CD4-positive, alpha-beta memory T cell (primary cell): ENCODE data around the gene PGGT1B. TPM values are rescaled to one million over a fixed set of nuclear protein-coding genes. Genes with fewer than 3 reads are reported as not detected.
A peak's percentile ranks its signal among the peaks of the same experiment; 100 is the strongest.

Experiments used
- CTCF ChIA-PET: fragments of 350-600 bp; sonication (Branson Sonifier 250); formaldehyde crosslinking; loops from one replicate; lab custom pipeline; 2021; ENCODE audit warnings: inconsistent platforms; ENCODE audit not compliant: partially characterized antibody; lab: Charles Lee
- POLR2A ChIA-PET: fragments of 350-600 bp; sonication (Branson Sonifier 250); formaldehyde crosslinking; loops from one replicate; lab custom pipeline; 2021; ENCODE audit not compliant: partially characterized antibody; lab: Charles Lee
- DNase-seq, 5 donors: peaks; one replicate each; pipeline versions ENCODE4 v3.0.0 to v3.0.0-alpha.2; 2020 to 2022; ENCODE audit warnings: mixed read lengths in 1 of 5
- H3K27ac ChIP-seq: one replicate; pipeline ENCODE4 v1.7.0; 2013; ENCODE audit warnings: low read depth, low read length
- H3K27me3 ChIP-seq: 2 replicates; pipeline ENCODE4 v1.7.0; 2013; ENCODE audit warnings: mild to moderate bottlenecking, low read length, moderate library complexity; ENCODE audit not compliant: insufficient read depth
- H3K36me3 ChIP-seq: 2 replicates; pipeline ENCODE4 v1.7.0; 2013; ENCODE audit warnings: mild to moderate bottlenecking, low read length, moderate library complexity; ENCODE audit not compliant: insufficient read depth
- H3K4me1 ChIP-seq: 2 replicates; pipeline ENCODE4 v1.7.0; 2013; ENCODE audit warnings: mild to moderate bottlenecking, low read length, moderate library complexity; ENCODE audit not compliant: insufficient read depth
- H3K4me3 ChIP-seq, 2 donors: one replicate each; pipeline ENCODE4 v1.7.0; 2013; ENCODE audit warnings: low read length in 2 of 2, mild to moderate bottlenecking in 1 of 2
- H3K9me3 ChIP-seq, 2 donors: one replicate each; pipeline ENCODE4 v1.7.0; 2013; ENCODE audit warnings: low read length in 2 of 2, control low read depth in 1 of 2; ENCODE audit not compliant: control insufficient read depth in 1 of 2
- H3K27ac Mint-ChIP-seq, 7 donors: one replicate each; pipeline ENCODE4 v1.8.0; 2020 to 2021; ENCODE audit warnings: mixed read lengths in 7 of 7, mild to moderate bottlenecking in 6 of 7, inconsistent platforms in 3 of 7, moderate library complexity in 3 of 7
- H3K27me3 Mint-ChIP-seq, 2 donors: one replicate each; pipeline ENCODE4 v1.8.0; 2020 to 2021; ENCODE audit warnings: mixed read lengths in 2 of 2
- H3K36me3 Mint-ChIP-seq, 2 donors: one replicate each; pipeline ENCODE4 v1.8.0; 2020 to 2021; ENCODE audit warnings: mixed read lengths in 2 of 2, inconsistent platforms in 1 of 2, mild to moderate bottlenecking in 1 of 2
- H3K4me1 Mint-ChIP-seq, 4 donors: one replicate each; pipeline ENCODE4 v1.8.0; 2020 to 2021; ENCODE audit warnings: mixed read lengths in 4 of 4, mild to moderate bottlenecking in 1 of 4
- H3K4me3 Mint-ChIP-seq, 8 donors: one replicate each; pipeline ENCODE4 v1.8.0; 2020 to 2021; ENCODE audit warnings: mixed read lengths in 8 of 8, mild to moderate bottlenecking in 7 of 8, moderate library complexity in 6 of 8, inconsistent platforms in 3 of 8
- H3K9me3 Mint-ChIP-seq, 8 donors: one replicate each; pipeline ENCODE4 v1.8.0; 2020 to 2021; ENCODE audit warnings: mixed read lengths in 8 of 8, mild to moderate bottlenecking in 5 of 8, inconsistent platforms in 3 of 8, moderate library complexity in 1 of 8
- intact Hi-C: fragments of 100-400 bp; cut with micrococcal nuclease; formaldehyde crosslinking; loops from one replicate; pipeline ENCODE4 v1.15.1; 2023
- polyA plus RNA-seq, 2 donors: library from polyadenylated mRNA; unstranded; fragments of 300-500 nt; fragmentation: Illumina TruSeq; gene quantifications; one replicate each; pipeline ENCODE4 v1.2.3, GENCODE V29; 2021
- total RNA-seq, 2 experiments: library from RNA; stranded (reverse); gene quantifications; one replicate each; pipeline ENCODE4 v1.2.3, GENCODE V29; 2021

Gene PGGT1B
- total and polyA plus RNA-seq, 4 experiments from 2014 or later: 13.7 to 42.4 (median 28.7) TPM

DNA sequence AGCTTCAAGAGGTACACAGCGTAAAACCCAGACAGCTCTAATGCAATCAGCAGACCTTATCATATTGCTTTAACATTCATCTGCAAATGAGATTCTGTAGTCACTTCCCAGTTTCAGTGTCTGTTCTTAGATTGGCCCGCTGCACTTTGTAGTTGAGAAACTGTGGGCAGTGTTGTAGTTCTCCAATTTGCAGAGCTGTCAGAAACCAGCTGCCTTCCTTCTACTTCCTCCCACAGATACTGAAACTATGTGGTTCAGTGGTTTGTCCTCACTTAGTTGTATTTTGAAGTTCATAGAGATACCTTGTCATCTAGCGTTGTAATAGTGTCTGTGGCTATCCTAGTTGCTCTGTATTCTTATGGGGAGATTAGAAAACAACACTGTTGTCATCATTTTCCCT lies 53.4 kb downstream of the PGGT1B start:
- Mint-ChIP-seq H3K27me3 (no peaks in the 10 kb centered on the region), H3K4me3 (peak overlapping the region in 1 of 8 donors; percentile 13), H3K9me3 (no peaks in the 10 kb centered on the region), H3K4me1 (peaks cover 7 to 12% (median 9%) of the 10 kb centered on the region in 4 donors), H3K36me3 (peaks cover 19 to 33% of the 10 kb centered on the region in 2 donors), H3K27ac (peak overlapping the region in 3 of 7 donors; percentile 0 to 9 (median 2))
- Histone ChIP-seq H3K9me3 (no peaks in the 10 kb centered on the region), H3K4me3 (no peak overlapping the region), H3K4me1 (no peaks in the 10 kb centered on the region), H3K36me3 (peaks cover 9% of the 10 kb centered on the region), H3K27ac (no peak overlapping the region), H3K27me3 (no peaks in the 10 kb centered on the region)
- ChIA-PET POLR2A (no interaction called here), CTCF (no interaction called here)
- peak; percentile 27 to 40 (median 32) for DNase-seq
- intact Hi-C loops: no loop called here

DNA sequence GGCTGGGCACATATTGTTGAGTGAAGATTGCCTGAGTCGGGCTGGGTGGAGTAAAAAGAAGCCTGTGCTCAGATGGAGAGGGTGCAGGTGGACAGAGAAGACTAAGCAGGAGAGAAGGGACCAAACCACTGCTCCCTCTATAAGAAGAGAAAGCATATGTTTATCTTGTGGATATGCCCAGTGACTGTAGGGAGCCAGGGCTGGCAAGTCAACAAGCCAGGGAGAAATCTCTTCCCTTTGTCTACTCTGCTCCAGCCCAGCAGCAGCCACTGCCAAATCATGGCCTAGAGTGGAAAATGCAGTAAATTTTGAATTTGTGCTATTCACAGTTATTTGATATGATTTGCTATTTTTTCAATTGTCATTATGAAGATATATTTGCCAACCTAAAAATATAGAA lies 59.7 kb downstream of the PGGT1B start:
- no peaks in the 10 kb centered on the region for H3K9me3 ChIP-seq
- intact Hi-C loops: no loop called here
- H3K4me3 ChIP-seq: no peak overlapping the region
- H3K36me3 ChIP-seq: no peaks in the 10 kb centered on the region
- ChIA-PET CTCF (no interaction called here), POLR2A (no interaction called here)
- no peaks in the 10 kb centered on the region for H3K27me3 ChIP-seq
- no peaks in the 10 kb centered on the region for H3K4me1 ChIP-seq
- no peak overlapping the region for H3K4me3 Mint-ChIP-seq
- H3K27ac ChIP-seq: no peak overlapping the region
- peaks cover 0 to 7% (median 0%) of the 10 kb centered on the region in 8 donors for H3K9me3 Mint-ChIP-seq
- H3K27ac Mint-ChIP-seq: no peak overlapping the region
- no peak for DNase-seq
- H3K4me1 Mint-ChIP-seq: no peaks in the 10 kb centered on the region
- no peaks in the 10 kb centered on the region for H3K27me3 Mint-ChIP-seq
- peaks cover 7 to 15% of the 10 kb centered on the region in 2 donors for H3K36me3 Mint-ChIP-seq

DNA sequence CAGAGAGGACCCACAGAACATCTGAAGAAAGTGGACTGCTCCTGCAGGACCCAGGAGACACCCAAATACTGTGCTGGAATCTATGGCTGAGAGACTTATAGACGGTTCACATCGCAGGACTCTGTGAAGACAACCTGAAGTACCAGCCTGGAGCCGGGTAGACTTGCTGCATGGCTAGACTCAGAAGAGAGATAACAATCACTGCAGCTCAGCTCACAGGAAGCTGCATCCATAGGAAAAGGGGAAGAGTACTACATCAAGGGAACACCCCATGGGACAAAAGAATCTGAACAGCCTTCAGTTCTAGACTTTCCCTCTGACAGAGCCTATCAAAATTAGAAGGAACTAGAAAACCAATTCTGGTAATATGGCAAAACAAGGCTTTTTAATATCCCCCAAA lies 66.5 kb downstream of the PGGT1B start:
- H3K36me3 ChIP-seq: no peaks in the 10 kb centered on the region
- CTCF ChIA-PET: no interaction called here
- Mint-ChIP-seq H3K36me3 (peaks cover 0 to 7% of the 10 kb centered on the region in 2 donors), H3K4me1 (no peaks in the 10 kb centered on the region), H3K27ac (no peak overlapping the region), H3K27me3 (peaks cover 0 to 1% of the 10 kb centered on the region in 2 donors), H3K9me3 (peaks cover 0 to 7% (median 0%) of the 10 kb centered on the region in 8 donors), H3K4me3 (no peak overlapping the region)
- H3K27ac ChIP-seq: no peak overlapping the region
- H3K4me3 ChIP-seq: no peak overlapping the region
- intact Hi-C loops: no loop called here
- no peaks in the 10 kb centered on the region for H3K27me3 ChIP-seq
- POLR2A ChIA-PET: no interaction called here
- no peaks in the 10 kb centered on the region for H3K4me1 ChIP-seq
- H3K9me3 ChIP-seq: no peaks in the 10 kb centered on the region
- no peak for DNase-seq

DNA sequence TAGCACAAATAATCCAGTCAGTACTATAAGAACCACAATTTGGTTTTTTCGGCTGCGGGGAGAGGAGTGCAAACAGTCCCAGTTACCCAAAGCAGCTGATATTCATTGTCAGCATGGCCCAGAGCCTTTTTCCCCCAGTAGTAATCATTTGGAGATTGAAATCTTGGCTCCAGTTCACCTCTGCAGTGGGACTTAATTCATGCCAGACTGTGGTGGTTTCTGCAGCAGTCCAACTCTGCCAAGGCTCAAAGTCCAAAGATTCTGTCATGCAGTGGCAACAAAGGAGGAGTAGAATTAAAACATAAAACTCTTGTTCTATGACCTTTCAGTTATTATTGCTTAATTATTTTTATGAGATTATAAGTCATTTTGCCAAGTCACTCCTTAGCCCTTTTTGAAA lies 68.0 kb downstream of the PGGT1B start:
- Histone ChIP-seq H3K9me3 (no peaks in the 10 kb centered on the region), H3K27me3 (no peaks in the 10 kb centered on the region), H3K4me1 (no peaks in the 10 kb centered on the region), H3K36me3 (no peaks in the 10 kb centered on the region), H3K4me3 (no peak overlapping the region), H3K27ac (no peak overlapping the region)
- H3K27ac Mint-ChIP-seq: no peak overlapping the region
- no peak overlapping the region for H3K4me3 Mint-ChIP-seq
- H3K9me3 Mint-ChIP-seq: peaks cover 0 to 7% (median 0%) of the 10 kb centered on the region in 8 donors
- peaks cover 0 to 3% of the 10 kb centered on the region in 2 donors for H3K27me3 Mint-ChIP-seq
- peaks cover 0 to 7% of the 10 kb centered on the region in 2 donors for H3K36me3 Mint-ChIP-seq
- intact Hi-C loops: no loop called here
- ChIA-PET CTCF (no interaction called here), POLR2A (no interaction called here)
- no peak for DNase-seq
- H3K4me1 Mint-ChIP-seq: no peaks in the 10 kb centered on the region

DNA sequence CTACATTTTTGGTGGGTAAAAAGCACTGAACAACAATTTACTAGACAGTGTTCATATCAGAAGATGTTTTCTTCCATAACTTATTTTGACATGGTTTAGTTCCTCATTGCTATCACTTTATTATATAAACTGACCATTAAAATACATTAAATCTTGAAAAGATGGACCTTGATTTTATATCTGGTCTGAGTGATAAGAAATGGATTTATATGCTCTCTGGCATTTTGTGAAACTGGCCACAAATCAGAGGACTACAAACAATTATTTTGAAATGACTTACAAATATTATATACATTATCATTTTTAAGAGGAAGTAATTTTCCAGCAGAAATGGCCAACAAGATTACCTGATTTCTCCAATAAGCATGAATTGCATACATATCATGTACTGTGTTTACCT lies 69.4 kb downstream of the PGGT1B start:
- Histone ChIP-seq H3K4me3 (no peak overlapping the region), H3K27me3 (no peaks in the 10 kb centered on the region), H3K36me3 (no peaks in the 10 kb centered on the region), H3K4me1 (no peaks in the 10 kb centered on the region), H3K27ac (no peak overlapping the region), H3K9me3 (no peaks in the 10 kb centered on the region)
- CTCF ChIA-PET: no interaction called here
- Mint-ChIP-seq H3K9me3 (no peaks in the 10 kb centered on the region), H3K4me1 (no peaks in the 10 kb centered on the region), H3K27me3 (peaks cover 0 to 3% of the 10 kb centered on the region in 2 donors), H3K36me3 (no peaks in the 10 kb centered on the region), H3K4me3 (no peak overlapping the region), H3K27ac (no peak overlapping the region)
- intact Hi-C loops: no loop called here
- POLR2A ChIA-PET: no interaction called here
- DNase-seq: no peak

DNA sequence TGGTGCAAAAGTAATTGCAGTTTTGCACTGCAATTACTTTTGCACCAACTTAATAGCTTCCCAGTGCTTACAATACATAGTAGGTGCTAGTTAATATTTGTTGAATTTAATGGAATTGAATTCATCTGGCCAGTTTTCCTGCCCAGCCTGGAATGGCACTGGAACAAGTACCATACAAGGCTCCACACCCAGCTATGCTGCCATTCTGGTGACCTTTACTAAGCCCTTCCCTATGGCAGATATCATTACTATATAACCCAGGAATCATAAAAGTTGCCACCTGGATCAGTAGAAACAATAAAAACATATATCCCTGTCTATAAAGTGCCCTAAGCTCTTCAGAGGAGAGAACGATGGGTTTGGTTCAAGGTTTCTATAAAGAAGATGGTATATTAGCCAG lies 70.6 kb downstream of the PGGT1B start:
- no peaks in the 10 kb centered on the region for H3K36me3 Mint-ChIP-seq
- ChIA-PET CTCF (no interaction called here), POLR2A (no interaction called here)
- H3K4me1 Mint-ChIP-seq: no peaks in the 10 kb centered on the region
- DNase-seq: no peak
- H3K4me3 Mint-ChIP-seq: no peak overlapping the region
- H3K9me3 Mint-ChIP-seq: no peaks in the 10 kb centered on the region
- Histone ChIP-seq H3K4me3 (no peak overlapping the region), H3K4me1 (no peaks in the 10 kb centered on the region), H3K36me3 (no peaks in the 10 kb centered on the region), H3K9me3 (no peaks in the 10 kb centered on the region), H3K27ac (no peak overlapping the region), H3K27me3 (no peaks in the 10 kb centered on the region)
- H3K27me3 Mint-ChIP-seq: peaks cover 0 to 5% of the 10 kb centered on the region in 2 donors
- no peak overlapping the region for H3K27ac Mint-ChIP-seq
- intact Hi-C loops: no loop called here

DNA sequence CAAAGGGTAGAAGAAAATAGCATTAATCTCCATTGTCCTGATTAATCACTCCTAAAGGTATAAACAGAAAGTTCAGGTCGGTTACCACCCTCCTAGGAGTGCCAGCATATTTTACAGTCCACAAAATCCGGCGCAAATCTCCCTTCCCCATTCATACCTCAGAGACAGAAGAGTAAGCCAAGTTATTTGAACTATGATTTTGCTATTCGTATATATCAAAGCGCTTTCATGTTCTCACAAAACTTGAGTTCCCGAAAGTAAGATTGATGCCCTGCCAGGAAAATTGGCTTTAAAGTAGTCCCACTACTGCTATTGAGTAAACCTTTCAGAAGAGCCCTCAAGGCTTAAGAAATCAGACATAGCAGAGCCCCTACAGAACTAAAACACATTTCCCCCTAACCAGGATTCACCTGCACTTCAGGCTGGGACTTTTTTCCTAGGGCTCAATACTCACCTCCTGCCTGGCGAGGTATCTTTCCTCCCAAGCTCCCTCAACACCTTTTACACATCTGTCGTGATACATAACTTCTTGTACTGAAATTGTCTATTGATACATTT lies 71.1 kb downstream of the PGGT1B start:
- POLR2A ChIA-PET: no interaction called here
- CTCF ChIA-PET: no interaction called here
- Histone ChIP-seq H3K4me1 (no peaks in the 10 kb centered on the region), H3K27me3 (no peaks in the 10 kb centered on the region), H3K4me3 (no peak overlapping the region), H3K36me3 (no peaks in the 10 kb centered on the region), H3K27ac (no peak overlapping the region), H3K9me3 (no peaks in the 10 kb centered on the region)
- no peaks in the 10 kb centered on the region for H3K36me3 Mint-ChIP-seq
- no peak overlapping the region for H3K27ac Mint-ChIP-seq
- no peaks in the 10 kb centered on the region for H3K4me1 Mint-ChIP-seq
- peaks cover 5% of the 10 kb centered on the region in 2 donors for H3K27me3 Mint-ChIP-seq
- no peaks in the 10 kb centered on the region for H3K9me3 Mint-ChIP-seq
- DNase-seq: no peak
- H3K4me3 Mint-ChIP-seq: no peak overlapping the region
- intact Hi-C loops: no loop called here

DNA sequence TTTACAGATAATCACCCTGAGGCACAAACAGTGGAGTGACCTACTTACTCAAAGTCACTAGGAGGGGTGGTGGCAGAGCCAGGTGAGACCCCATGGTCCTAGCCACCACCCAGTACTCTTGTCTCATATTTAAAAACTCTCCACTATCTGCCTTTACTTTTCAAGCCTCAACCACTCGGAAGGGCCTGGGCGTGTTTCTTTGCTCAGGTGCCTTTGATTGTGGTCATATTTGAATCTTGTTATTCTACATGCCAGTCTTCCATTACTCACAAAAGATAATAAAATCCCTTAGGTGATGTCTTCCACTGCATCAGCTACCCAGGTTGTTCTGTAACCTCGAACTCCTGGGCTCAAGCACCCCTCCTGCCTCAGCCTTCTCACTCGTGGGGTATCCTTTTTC lies 72.3 kb downstream of the PGGT1B start:
- Mint-ChIP-seq H3K4me1 (no peaks in the 10 kb centered on the region), H3K27me3 (peaks cover 5% of the 10 kb centered on the region in 2 donors), H3K9me3 (no peaks in the 10 kb centered on the region), H3K27ac (no peak overlapping the region), H3K36me3 (no peaks in the 10 kb centered on the region), H3K4me3 (no peak overlapping the region)
- Histone ChIP-seq H3K4me1 (no peaks in the 10 kb centered on the region), H3K36me3 (no peaks in the 10 kb centered on the region), H3K27ac (no peak overlapping the region), H3K27me3 (no peaks in the 10 kb centered on the region), H3K9me3 (no peaks in the 10 kb centered on the region), H3K4me3 (no peak overlapping the region)
- DNase-seq: no peak
- intact Hi-C loops: no loop called here
- POLR2A ChIA-PET: no interaction called here
- CTCF ChIA-PET: no interaction called here
